Hepatocyte (in vitro differentiated cells): Measurements from ENCODE around the gene MPND.

Source experiments
- CTCF ChIP-seq: fragments of 200-600 bp; sonication (generic); IDR thresholded peaks from 2 replicates; pipeline ENCODE4 v1.5.1; 2016; ENCODE audit warnings: antibody characterized with exemption, mild to moderate bottlenecking; ENCODE audit not compliant: poor library complexity
- EZH2 ChIP-seq: fragments of 200-600 bp; sonication (generic); IDR thresholded peaks from 2 replicates; pipeline ENCODE4 v1.6.1; 2016; ENCODE audit warnings: antibody characterized with exemption, mild to moderate bottlenecking, borderline replicate concordance

GRCh38 chr19:4357921-4358326 is 14.6 kb downstream of the MPND start:
- TF ChIP-seq EZH2 (no peak), CTCF (no peak)
